GDM1 (cell line): ENCODE measurements around the gene EGFR.

Source experiments
- DNase-seq: peaks from one replicate; lab custom pipeline; 2025; lab: John Stamatoyannopoulos, UW

The EGFR gene

DNA sequence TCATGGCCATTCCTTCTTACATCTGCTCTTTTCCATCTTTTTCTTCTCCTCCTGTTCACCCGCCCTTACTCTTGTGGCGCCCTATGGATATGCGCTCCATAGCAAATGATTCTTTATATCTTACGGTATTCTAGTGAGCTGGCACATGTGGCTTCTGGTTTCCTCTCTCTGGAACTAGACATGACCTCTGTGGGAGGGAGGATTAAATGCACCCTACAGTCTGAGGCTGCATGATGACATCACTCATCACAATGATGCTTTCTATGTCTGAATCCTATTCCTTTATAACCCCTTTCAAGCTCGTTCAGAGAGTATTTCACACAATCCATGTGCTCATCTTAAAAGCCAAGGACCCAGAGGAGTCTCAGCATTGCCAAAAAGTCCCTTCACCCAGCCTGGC is 153.3 kb downstream of the EGFR start:
- DNase-seq = no peak

DNA sequence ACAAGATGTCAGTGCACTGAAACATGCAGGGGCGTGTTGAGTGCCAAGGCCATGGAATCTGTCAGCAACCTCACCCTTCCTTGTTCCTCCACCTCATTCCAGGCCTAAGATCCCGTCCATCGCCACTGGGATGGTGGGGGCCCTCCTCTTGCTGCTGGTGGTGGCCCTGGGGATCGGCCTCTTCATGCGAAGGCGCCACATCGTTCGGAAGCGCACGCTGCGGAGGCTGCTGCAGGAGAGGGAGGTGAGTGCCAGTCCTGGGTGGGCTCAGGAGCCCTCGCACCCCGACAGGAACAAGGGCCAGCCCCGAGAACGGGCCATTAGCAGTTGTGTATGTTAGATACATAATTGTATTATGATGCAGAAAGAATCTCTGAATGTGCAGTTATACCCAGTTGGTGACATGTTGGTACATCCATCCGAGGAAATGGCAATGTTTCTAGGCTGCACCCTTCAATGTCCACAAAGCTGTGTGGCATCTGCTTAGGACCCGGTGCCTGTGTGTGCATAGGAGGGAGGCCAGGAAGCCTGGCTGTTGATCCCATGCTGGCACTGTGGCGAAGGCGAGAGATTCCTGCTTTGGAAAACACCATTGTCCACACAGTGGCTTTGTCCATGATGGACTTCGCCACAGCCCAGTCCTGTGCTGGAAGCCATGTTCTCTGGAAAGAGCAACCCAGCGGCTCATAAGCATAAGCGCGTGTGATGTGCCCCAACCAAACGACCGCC is 154.2 kb downstream of the EGFR start:
- no peak for DNase-seq

DNA sequence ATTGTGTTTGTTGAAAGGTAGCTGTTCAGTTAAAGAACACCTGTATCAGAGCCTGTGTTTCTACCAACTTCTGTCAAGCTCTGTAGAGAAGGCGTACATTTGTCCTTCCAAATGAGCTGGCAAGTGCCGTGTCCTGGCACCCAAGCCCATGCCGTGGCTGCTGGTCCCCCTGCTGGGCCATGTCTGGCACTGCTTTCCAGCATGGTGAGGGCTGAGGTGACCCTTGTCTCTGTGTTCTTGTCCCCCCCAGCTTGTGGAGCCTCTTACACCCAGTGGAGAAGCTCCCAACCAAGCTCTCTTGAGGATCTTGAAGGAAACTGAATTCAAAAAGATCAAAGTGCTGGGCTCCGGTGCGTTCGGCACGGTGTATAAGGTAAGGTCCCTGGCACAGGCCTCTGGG is 154.9 kb downstream of the EGFR start:
- DNase-seq = no peak

DNA sequence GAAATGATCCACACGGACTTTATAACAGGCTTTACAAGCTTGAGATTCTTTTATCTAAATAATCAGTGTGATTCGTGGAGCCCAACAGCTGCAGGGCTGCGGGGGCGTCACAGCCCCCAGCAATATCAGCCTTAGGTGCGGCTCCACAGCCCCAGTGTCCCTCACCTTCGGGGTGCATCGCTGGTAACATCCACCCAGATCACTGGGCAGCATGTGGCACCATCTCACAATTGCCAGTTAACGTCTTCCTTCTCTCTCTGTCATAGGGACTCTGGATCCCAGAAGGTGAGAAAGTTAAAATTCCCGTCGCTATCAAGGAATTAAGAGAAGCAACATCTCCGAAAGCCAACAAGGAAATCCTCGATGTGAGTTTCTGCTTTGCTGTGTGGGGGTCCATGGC is 155.6 kb downstream of the EGFR start:
- DNase-seq = no peak

DNA sequence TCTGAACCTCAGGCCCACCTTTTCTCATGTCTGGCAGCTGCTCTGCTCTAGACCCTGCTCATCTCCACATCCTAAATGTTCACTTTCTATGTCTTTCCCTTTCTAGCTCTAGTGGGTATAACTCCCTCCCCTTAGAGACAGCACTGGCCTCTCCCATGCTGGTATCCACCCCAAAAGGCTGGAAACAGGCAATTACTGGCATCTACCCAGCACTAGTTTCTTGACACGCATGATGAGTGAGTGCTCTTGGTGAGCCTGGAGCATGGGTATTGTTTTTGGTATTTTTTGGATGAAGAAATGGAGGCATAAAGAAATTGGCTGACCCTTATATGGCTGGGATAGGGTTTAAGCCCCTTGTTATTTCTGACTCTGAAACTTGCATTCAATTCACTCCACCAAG is 156.0 kb downstream of the EGFR start:
- DNase-seq = no peak

DNA sequence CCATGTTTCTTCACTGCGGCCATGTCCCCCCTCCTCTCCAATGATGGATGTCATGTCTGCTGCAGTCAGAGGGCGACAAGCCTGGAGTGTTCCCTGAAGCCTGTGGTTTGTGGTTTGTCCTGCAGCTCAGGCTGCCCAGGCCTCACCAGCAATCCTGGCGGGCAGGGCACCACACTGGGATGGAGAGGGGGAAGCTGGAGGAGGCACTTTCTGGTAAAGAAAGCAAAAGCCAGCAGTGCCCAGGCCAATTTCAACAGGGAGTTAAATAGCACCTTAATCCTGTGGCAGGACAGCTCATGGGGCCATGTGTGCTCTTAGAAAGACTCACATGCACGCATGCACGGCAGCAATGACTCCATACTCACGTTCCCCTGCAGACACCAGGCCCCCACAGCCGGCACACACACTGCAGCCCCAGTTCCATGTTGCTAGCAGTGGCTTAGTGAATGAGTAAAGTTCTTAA is 158.3 kb downstream of the EGFR start:
- no peak for DNase-seq

DNA sequence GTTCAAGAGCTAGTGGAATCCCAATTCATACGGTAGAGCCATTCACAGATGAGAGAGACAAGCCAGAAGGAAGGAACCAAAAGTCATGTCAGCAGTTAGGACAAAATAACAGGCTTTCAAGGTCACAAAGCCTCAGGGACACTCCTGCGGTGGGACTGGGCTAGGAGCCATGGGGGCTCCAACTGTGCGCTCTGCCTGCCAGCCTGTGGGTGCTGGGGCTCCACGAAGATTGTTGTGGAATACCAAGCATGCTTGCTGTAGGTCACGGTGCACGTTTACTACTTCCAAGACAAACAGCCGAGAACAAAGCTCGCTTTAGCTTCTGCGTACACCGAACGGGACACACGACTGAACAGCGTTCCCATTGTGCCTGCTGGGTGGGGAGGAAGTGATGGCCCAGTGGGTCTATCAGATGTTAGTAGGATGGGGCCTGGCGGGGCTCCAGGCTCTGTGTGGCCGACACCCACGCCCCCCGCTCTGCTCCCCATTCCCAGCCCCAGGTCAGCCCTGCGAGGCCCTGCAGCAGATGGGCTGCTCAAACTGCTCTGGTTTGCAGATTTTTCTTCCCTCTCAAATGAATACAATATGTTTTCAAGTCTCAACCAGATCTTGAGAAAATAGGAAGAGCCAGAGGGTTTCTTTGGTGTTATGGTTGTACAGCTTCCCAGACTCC is 158.9 kb downstream of the EGFR start:
- DNase-seq = no peak

DNA sequence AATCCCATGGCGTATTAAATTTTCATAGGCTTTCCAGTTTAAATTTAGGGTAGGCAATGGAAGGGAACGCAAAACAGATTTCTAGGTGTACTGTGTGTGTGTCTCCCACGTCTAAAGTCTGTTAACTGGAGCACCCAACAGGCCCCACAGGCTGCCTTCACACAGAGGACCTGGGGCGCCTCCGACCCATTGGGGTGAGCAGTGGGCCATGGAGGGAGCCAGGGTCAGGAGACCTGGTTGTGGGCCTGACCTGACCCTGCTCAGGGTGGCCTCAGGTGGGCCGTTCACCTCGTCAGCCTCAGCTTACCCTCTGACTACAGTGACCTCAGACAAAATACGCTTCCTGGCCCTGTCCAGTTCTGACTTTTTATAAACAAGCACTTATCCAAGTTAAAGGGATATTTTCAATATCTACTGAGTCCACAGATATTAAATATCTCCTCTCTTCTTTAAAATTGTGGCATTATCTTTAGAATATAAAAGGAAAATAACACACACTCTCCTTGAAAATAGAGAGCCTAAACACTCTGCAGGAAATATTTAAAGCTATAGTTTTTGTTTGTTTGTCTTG is 159.6 kb downstream of the EGFR start:
- DNase-seq = no peak

DNA sequence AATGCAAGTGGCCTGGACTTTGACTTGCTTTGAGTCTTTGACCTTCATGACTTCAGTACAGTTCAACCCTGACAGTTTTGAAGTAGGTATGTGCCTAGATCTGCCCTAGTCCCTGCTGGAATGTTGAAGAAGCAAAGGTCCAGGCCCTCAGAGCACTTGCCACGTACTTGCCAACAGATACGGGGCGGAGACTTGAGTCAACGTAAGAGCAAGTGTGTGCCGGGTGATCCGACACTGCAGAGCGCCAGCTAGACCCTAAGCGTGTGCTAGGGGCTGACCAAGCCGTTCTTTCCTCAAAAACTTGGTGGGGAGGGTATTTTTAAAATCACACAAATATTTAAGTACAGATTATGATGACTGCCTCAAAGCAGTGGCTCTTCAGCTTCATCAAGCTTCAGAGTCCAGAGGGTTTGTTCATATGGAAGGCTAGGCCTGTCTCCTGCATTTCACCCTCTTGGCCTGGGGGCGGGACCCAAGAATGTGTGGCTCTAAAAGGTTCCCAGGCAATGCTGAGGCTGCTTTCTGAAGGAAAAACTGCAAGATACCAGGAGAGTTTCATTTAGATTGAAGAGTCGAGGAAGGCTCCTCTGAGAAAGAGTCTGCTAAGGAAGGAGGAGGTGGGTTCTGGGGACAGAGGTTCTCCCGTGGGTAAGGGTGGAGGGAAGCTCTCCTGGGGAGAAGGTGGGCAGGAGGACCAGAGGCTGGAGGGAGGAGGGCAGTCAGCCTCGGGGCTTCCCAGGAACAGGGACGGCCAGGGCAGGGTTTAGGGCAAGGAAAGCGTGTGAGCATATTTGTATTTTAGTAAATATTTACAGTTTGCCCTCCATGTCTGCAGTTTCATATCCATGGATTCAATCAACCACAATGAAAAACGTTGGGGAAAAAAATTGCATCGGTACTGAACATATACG is 160.3 kb downstream of the EGFR start:
- no peak for DNase-seq

DNA sequence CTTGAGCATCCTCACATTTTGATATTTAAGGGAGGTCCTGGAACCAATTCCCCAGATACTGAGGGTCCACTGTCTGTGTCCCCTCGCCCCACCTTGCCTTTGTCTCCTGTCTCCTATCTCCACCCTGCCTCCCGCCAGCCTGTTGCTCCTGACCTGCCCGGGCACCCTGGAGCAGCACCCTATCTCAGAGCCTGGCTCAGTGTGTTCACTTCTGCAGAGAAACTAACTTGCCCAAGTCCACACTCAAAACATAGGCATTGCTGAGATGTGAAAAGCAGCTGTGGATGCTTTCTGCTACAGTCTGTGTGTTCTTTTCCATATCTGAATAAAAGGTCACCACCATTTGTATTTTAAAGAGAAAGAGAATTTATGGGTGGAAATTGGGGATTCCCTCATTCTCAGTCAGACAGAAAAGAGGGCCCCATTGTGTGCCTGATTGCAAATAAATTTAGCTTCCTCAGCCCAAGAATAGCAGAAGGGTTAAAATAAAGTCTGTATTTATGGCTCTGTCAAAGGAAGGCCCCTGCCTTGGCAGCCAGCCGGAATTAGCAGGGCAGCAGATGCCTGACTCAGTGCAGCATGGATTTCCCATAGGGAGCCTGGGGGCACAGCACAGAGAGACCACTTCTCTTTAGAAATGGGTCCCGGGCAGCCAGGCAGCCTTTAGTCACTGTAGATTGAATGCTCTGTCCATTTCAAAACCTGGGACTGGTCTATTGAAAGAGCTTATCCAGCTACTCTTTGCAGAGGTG is 161.3 kb downstream of the EGFR start:
- DNase-seq = no peak

DNA sequence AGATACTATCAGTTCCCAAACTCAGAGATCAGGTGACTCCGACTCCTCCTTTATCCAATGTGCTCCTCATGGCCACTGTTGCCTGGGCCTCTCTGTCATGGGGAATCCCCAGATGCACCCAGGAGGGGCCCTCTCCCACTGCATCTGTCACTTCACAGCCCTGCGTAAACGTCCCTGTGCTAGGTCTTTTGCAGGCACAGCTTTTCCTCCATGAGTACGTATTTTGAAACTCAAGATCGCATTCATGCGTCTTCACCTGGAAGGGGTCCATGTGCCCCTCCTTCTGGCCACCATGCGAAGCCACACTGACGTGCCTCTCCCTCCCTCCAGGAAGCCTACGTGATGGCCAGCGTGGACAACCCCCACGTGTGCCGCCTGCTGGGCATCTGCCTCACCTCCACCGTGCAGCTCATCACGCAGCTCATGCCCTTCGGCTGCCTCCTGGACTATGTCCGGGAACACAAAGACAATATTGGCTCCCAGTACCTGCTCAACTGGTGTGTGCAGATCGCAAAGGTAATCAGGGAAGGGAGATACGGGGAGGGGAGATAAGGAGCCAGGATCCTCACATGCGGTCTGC is 162.2 kb downstream of the EGFR start:
- no peak for DNase-seq

DNA sequence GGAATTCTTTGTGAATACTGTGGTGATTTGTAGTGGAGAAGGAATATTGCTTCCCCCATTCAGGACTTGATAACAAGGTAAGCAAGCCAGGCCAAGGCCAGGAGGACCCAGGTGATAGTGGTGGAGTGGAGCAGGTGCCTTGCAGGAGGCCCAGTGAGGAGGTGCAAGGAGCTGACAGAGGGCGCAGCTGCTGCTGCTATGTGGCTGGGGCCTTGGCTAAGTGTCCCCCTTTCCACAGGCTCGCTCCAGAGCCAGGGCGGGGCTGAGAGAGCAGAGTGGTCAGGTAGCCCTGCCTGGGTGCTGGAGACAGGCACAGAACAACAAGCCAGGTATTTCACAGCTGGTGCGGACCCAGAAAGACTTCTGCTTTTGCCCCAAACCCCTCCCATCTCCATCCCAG is 162.9 kb downstream of the EGFR start:
- no peak for DNase-seq

DNA sequence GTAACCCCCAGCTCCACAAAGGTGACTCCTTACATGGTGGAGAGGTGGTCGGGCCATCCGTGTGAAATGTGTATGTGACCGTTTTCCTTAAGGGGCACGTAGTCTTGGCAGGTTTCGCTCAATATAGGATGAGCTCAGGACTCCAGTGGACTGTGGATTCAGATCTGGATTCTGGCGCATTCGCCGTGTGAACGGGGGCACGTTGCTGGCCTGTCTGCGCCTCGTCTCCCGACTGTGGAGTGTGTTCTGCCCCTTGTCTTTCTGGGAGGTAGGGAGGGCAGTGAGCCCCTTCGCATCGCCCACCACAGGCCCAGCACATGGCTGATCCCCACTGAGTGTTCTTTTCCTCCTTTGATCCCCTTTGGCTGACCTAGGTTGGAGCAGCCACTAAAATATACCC is 165.1 kb downstream of the EGFR start:
- no peak for DNase-seq

DNA sequence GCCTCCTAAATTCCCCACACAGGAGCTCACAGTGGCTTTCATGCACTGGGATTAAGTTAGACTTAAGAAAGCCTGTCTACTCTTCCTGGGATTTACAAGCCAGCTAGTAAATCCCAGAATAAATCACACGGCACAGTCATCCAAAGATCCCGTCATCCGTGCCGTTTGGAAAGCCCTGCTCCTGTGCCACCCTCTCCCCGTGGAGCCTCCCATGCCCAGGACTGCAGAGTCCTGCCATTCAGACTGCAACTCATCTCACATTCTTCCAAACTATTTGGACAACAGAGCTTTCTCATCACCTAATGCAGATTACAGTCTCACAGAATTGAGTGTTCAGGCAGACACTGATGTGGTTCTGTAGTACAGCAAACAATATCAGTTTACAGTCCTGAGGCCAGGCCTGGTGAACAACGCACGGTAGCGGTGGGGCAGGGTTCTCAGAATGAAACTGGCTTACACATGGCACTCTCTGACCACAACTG is 166.5 kb downstream of the EGFR start:
- no peak for DNase-seq

DNA sequence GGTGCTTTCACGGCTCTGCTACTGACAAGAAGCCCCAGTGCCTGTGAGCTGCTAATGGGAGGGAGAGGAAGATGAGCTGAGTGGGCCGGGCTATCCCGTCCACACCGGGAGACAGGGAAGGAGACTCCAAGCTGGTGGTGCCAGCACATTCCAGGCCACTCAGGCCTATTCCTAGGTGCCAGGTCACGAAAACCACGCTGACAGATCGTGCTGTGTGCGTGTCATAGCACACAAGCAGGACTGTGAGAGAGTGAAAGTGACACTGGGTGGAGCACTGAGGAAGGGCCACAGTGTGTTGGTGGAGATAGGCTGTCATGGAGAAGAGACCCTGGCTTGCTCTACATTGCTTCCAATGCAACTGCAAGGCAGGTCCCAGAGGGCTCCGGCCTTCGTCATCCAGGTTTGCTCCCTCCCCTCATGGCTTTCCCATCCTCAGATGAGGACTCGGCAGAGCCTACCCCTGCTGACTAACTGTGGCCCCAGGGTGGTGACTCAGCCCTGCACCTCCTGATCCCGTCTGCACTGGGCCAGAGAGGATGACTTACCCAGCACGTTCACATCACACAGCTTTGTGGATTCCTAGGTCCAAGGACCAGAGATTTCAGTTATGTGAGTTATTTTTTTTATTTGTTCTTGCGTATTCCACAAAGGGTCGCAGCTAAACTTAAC is 167.3 kb downstream of the EGFR start:
- no peak for DNase-seq

DNA sequence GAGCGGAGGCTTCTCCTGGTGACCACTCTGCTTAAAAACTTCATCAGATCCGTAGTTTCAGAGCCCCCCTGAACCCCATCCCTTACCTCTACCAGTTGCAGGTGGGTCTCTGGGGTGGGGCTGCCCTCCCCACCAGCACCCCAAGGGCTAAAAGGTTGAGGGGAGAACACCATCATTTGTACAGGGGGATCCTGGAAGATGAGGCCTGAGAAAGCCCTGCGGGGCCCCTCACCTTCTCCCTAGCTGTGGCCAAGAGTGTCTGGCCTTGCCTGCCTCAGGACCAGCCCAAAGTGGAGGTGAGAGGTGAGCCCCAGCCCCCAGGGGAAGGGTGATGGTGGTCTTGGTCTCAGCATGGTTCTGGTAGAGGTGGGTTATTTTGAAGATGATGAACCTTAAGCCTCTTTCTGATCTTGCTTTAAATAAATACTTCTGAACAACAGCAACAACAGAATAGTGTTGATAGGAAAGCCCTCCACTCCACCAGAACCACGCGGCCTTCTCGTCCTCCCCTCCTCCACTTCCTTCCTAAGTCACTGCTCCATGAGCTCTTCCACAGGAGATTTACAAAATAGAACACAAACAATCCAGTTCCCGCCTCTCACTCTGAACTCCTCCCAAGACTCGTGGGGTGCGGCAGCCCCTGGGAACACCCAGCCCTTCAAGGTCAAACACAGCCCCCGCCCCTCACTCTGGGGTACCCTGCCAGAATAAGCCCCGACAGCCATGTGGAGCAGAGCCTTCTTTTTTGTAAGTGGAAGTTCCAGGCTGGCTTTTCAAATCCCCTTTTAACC is 169.1 kb downstream of the EGFR start:
- no peak for DNase-seq

DNA sequence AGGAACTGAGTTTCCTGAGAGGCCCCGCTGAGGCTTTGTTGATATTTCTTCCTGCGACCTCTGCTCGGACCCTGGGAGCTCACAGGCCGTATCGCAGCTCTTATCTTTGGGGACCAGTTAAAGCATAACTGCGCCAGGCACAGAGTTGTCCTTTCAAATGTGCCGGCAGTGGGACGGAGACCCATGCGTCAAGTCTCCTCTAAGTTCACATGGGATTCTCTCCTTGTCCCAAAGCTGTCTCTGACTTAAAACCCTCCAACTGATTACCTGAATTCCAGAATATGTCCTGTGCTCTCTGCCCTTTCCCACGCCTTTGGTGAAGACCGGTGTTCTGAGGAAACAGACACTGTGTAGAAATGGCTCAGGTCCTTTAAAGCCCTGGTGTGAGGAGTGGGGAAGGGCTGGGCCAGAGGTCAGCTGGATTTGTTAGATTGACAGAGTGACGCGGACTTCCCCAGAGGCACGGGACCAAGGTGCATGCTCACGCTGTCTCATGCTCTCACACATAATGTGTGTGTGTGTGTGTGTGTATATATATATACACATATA is 169.8 kb downstream of the EGFR start:
- no peak for DNase-seq

DNA sequence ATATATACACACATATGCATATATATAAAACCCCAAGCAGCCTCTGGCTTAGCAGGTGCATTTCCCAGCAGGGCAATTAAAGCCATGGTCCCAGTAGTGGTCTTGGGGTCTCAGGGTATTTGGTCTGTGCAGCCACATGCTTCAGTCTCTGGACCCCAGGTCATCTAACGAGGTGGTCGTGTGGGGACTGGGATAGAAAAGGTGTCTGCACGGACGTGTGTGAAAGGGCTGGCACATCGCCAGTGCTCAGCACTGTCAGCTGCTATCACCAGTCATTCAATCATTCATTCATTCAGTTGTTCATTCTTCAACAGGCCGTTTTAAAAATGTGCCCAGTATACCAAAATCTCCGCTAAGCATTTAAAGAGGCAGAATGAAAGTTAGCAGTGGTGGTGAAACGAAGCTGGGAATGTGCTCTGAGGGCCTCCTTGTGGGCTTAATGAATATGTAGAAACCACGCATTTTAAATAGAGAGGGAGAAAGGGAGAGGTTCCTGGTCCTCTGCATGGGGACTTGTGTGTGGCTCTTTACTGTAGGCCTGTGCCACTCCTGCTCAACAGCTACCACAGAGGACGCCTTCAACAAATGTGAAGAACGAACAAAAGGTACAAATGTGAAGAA is 170.4 kb downstream of the EGFR start:
- no peak for DNase-seq

DNA sequence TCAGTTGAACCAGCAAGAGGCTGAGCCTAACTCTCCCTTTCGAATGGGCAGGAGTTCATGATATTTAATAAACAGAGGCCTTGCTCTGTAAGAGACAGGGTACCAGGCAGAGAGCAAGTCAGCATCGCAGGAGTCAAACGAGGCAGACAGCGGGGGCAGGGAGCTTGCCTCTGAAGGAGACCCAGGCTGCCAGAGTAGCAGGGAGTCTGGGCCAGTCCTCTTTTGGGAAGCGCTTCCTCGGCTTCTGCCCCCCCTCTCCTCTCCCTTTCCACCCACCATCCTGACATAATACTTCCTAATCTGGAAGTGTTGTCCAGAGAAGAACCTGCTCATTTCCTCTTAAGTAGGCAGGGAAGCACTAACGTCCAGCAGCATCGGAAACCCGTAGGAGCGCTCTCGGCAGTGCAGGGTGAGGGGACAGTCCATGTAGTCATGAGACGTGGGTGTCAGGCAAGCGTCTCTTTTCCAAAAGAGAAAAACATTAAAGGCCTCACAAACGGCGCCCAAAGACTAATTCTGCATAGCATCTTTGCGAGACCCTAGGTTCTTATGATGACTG is 171.1 kb downstream of the EGFR start:
- no peak for DNase-seq
